ENCODE data around the gene ADNP2.

ADNP2 gene

DNA sequence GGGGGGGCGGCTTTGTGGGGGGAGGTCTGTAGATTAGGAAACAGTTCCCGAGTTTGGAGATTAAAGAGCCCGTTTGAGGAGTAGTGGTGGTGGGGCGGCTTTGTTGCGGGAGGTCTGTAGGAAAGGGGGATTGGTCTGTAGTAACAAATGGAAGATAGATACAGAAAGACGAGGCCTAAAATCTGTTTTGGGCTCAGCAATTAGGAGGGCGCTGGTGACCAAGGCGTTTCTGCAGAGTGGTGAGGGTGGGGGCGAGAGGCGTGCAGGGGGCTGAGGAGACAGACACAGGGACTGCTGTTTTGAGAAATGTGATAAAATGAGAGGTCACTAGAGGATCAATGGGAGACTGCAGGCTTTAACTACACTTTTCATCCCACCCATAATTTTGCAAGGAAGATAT is 1.6 kb upstream of the ADNP2 start:
- DNase-seq (ENCODE audit: low spot score): no peak

GRCh38 chr18:80108121-80108536 is 933 bp upstream of the ADNP2 start:
- DNase-seq (ENCODE audit: low spot score): no peak

GRCh38 chr18:80109676-80110078 is 615 bp downstream of the ADNP2 start:
- DNase-seq (ENCODE audit: low spot score): peak; percentile 62

DNA sequence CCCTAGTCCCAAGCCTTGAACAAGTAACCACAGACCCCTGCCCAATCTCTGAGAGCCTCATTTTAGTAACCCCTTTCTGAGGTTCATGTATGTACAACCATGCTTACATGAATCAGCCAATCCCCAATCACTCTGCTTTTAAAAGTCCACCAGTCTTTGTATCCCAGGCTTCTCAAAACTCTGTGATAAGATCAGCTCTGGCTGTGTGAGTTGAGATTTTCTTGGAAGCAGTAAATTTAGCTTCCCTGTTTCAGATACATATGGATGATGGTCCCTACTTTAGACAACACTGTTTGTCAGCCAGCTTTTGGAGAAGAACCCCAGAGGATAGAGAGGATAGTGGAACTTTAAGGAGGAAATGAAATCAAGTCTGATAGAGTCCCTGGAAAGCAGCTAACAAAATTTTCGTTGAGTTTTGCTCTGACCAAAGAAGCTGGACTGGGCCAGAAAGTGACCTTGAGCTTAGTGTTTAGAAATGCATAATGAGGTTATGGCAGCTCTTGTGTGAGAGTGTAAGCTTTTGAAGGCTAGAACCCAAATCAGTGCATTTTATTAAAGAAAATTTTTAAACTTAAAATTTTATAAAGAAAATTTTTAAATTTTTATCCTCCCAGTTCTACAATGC is 3.7 kb downstream of the ADNP2 start:
- no peak for DNase-seq (ENCODE audit: low spot score)

DNA sequence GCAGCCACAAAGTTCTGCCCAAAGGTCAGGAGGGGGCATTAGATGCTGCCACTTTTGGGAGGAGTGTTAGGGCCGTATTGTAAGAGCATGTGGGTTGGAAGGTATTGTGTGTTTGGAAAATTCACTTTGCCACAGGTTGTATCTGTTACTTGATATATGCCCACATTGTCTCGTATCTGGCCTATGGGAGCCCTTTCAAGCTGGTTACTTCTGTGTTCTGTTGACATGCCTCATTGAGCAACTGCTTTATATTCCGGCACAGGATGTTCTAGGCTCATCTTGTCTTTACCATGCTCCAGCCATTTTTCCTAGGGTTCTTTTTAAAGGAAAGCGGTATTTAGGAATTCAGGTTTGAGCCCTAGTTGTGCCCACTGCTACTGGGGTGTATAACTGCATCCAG is 6.0 kb downstream of the ADNP2 start:
- no peak for DNase-seq (ENCODE audit: low spot score)

- DNase-seq (ENCODE audit: low spot score): no peak
Observed at GRCh38 chr18:80119111-80119510, 10.0 kb downstream of the ADNP2 start.

DNA sequence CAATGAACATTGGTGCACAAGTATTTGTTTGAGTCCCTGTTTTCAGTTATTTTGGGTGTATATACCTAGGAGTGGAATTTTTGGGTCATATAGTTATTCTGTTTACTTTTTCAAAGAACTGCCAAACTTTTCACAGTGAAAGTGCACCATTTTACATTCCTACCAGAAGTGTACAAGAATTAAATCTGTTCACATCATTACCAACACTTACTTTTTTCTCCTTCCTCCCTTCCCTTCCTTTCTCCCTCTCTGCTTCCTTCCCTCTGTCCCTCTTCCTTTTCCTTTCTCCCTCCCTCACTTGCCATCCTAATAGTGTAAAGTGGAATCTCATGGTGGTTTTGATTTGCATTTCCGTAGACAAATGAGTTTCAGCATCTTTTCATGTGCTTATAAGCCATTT is 11.9 kb downstream of the ADNP2 start:
- DNase-seq (ENCODE audit: low spot score): no peak

- no peak for DNase-seq (ENCODE audit: low spot score)
Observed at GRCh38 chr18:80124131-80124530, 15.1 kb downstream of the ADNP2 start.

DNA sequence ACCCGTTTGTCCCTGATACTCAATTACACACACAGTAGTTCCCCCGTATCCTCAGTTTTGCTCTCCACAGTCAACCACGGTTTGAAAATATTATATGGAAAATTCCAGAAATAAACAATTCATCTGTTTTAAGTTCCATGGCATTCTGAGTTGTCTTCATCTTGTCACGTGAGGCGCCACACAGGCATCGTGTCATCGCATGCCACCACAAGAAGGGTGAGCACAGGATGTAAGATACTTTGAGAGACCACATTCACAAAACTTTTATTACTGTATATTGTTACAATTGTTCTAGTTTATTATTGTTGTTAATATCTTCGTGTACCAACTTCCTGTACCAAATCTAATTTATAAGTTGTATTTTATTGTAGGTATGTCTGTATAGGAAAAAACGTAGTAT is 17.7 kb downstream of the ADNP2 start:
- DNase-seq (ENCODE audit: low spot score): no peak

DNA sequence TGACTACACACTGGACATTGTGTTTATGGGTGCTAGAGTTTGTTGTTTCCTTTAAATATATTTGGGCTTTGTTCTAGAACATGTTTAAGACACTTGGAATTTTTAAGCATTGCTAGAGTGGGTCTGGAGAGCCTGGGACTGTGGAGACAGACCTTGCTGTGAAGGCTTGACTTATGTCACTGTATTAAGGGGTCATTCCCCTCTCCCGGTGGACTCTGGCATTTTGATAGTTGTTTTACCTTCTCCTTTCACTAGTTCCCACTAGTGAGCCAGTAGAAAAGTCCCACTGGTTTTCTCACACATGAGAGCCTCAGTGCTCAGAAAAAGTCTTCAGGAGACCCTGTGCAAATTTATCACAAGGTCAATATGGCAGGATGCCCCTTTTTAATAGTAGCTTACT is 18.6 kb downstream of the ADNP2 start:
- no peak for DNase-seq (ENCODE audit: low spot score)

DNA sequence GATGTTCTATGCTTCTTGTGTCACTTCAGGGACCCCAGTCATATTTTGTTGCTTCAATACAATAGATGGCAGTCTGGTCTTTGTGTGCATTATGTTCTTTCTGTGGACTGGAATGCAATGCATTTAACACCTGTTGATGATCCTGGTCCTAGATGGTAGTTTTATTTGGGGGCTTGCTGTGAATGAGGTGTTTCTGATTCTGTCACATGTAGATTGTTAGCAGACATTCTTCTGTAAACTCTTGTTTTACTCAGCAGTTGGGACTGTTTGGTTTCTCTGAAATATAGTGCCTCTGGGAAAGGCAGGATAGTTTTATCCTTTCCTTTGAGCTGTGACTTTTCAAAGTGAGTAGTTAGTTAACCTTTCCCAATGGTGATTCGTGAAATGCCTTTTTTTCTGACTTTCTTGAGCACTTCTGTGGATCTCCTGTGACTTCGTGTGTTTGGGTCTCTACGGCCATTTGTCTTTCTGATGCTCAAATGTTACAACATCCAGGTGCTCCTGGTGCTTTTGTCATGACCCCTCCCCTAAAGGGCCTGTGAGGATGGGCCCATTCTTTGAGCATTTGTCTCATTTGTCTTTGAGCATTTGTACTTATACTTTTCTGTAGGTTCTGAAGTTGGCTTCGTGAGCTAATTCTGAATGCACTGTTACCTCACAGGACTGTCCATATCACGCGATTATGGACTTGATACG is 20.8 kb downstream of the ADNP2 start:
- DNase-seq (ENCODE audit: low spot score): no peak

GRCh38 chr18:80130555-80130954 is 21.5 kb downstream of the ADNP2 start:
- DNase-seq (ENCODE audit: low spot score): no peak

DNA sequence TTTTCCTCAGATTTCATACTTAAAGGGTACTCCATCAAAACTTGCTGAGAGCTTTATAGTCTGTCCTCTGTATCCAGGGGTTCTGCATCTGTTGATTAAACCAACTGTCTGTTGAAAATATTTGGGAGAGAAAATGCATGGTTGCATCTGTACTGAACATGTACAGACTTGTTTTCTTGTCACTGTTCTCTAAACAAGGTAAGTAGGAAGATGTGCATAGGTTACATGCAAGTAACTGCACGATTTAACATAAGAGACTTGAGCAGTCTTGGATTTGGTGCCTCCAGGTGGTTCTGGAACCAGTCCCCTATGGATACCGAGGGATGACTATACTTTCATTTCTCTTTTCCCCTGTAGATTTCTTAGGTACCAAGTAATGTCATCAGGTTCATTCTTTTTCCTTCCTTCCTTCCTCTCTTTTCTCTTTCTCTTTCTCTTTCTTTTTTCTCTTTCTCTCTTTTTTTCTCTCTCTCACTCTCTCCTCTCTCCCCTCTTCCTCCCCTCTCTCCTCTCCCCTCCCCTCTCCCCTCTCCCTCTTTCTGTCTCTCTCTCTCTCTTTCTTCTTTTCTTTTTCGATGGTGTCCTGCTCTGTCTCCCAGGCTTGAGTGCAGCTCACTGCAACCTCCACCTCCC is 23.2 kb downstream of the ADNP2 start:
- no peak for DNase-seq (ENCODE audit: low spot score)

DNA sequence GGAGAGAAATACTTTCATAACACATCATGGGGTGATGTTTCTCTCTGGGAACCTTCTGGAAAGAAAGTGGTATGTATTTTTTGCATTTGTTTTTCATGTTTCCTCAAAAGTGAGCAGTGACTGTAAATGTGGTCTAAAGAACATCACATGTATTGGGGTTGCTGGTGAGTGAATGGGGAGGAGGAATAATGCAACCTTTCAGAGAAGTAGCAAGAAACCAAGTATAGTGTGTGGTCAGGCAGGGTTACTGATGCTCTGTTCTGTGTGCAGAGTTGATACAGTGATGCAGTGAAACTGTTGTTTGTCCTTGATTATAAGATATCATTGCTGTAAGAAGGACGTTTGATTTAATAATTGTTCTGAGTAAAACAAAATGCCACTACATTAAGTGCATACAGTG is 24.1 kb downstream of the ADNP2 start:
- no peak for DNase-seq (ENCODE audit: low spot score)

- DNase-seq (ENCODE audit: low spot score): no peak
Observed at GRCh38 chr18:80135136-80135535, 26.1 kb downstream of the ADNP2 start.

GRCh38 chr18:80136679-80137078 is 27.6 kb downstream of the ADNP2 start:
- no peak for DNase-seq (ENCODE audit: low spot score)

- DNase-seq (ENCODE audit: low spot score): no peak
Observed at GRCh38 chr18:80137137-80137536, 28.1 kb downstream of the ADNP2 start.

DNA sequence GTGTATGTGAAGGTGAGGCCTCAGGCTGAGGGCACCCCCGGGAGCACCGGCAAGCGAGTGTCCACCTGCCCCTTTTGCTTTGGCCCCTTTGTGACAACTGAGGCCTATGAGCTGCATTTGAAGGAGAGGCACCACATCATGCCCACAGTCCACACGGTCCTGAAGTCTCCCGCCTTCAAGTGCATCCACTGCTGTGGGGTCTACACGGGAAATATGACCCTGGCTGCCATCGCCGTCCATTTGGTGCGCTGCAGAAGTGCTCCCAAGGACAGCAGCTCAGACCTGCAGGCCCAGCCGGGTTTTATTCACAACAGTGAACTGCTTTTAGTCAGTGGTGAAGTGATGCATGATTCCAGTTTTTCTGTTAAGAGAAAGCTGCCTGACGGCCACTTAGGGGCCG is 28.9 kb downstream of the ADNP2 start:
- DNase-seq (ENCODE audit: low spot score): no peak

DNA sequence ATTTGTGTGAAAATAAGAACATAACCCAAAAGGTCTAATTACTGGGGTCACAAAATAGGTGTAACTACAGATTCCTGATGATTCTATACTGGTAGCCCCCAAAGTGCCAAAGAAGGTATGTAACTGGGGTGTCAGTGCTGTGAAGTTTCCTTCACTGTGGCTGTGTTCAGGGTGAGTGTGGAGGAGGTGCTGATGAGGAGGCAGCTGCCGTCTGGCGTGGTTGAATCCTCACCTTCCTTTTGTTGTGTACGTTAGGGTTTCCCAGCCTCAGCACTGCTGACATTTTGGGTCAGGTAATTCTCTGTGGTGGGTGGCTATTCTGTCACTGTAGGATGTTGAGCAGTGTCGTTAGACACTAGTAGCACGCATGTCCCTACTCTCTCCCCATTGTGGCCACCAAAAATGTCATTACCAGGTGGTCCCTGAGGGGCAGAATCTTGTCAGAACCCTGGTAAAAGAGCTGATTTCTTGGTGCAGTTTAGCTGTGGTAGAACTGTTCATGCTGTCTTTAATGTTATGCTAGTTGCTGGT is 31.5 kb downstream of the ADNP2 start:
- no peak for DNase-seq (ENCODE audit: low spot score)

DNA sequence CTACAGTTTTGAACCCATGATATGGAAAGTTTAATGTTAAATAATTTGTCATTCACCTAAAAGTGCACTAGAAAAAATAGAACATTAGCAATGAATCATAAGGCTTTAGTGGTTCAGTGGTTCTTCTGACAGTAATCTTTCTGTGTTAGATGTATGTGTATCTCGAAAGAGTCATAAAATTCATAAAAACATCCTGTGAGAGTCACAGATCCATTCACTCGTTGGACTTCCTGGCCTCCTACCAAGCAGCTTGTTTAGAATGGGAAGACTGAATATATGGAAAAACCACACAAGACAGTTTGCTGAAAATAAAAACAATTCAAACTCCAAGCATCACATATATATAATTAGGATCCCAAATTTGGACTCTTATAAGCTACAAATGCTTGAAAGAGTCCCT is 34.8 kb downstream of the ADNP2 start:
- peak; percentile 22 for DNase-seq (ENCODE audit: low spot score)

DNA sequence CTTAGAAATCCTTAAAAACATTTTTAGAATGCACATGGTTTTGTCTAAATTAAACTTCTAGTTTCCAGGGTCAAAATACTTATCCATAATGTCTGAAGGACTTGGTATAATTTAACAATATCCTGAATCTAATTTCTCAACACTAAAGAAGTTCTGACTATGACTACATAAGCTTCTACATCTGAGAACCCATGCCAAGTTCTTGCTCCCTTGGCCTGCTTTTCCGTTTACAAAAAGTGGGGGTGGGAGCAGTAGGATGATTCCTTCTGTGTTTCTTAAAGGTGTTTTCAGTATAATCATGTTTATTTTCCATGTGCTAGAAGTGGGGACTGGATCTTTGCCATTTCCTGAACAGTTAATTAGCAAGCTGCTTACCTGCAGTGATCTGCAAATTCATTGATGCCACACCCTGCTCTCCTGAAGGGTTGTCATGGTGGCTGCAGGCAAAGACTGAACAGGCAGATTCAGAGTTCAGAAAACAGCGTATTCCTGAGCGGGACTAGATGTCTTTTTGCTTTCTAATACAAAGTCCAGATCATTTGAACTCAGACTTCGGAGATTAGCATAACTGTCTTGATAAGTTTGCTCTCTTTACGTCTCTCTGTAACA is 36.2 kb downstream of the ADNP2 start:
- DNase-seq (ENCODE audit: low spot score): no peak

DNA sequence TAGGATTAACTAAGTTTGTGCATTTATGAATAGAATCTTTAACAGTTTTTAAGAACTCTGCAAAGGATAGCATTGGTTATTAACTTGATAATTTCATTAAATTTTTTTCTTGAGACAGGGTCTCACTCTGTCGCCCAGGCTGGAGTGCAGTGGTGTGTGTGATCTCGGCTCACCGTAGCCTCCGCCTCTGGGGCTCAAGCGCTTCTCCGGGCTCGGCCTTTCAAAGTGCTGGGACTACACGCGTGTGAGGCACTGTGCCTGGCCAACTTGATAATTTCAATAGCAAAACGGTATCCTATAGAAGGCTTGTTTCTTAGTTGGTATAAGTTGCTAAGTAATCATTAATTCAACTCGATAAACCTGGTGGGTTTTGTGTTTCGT is 38.0 kb downstream of the ADNP2 start:
- DNase-seq (ENCODE audit: low spot score): peak; percentile 24
